GM19463 (cell line): ENCODE results near the gene ARHGAP45.
"Not testable (repeated sequence)": the region's sequence is repeated elsewhere in the genome, so short reads cannot be mapped to it uniquely, and the experiment has no call there.

Experiments
- ATAC-seq: cut with Tn5 transposase; IDR thresholded peaks from one replicate; pipeline ENCODE4 v1.9.1; 2021; ENCODE audit warnings: mild to moderate bottlenecking, moderate library complexity; ENCODE audit not compliant: unreplicated experiment

The ARHGAP45 gene, protein sequence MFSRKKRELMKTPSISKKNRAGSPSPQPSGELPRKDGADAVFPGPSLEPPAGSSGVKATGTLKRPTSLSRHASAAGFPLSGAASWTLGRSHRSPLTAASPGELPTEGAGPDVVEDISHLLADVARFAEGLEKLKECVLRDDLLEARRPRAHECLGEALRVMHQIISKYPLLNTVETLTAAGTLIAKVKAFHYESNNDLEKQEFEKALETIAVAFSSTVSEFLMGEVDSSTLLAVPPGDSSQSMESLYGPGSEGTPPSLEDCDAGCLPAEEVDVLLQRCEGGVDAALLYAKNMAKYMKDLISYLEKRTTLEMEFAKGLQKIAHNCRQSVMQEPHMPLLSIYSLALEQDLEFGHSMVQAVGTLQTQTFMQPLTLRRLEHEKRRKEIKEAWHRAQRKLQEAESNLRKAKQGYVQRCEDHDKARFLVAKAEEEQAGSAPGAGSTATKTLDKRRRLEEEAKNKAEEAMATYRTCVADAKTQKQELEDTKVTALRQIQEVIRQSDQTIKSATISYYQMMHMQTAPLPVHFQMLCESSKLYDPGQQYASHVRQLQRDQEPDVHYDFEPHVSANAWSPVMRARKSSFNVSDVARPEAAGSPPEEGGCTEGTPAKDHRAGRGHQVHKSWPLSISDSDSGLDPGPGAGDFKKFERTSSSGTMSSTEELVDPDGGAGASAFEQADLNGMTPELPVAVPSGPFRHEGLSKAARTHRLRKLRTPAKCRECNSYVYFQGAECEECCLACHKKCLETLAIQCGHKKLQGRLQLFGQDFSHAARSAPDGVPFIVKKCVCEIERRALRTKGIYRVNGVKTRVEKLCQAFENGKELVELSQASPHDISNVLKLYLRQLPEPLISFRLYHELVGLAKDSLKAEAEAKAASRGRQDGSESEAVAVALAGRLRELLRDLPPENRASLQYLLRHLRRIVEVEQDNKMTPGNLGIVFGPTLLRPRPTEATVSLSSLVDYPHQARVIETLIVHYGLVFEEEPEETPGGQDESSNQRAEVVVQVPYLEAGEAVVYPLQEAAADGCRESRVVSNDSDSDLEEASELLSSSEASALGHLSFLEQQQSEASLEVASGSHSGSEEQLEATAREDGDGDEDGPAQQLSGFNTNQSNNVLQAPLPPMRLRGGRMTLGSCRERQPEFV

DNA sequence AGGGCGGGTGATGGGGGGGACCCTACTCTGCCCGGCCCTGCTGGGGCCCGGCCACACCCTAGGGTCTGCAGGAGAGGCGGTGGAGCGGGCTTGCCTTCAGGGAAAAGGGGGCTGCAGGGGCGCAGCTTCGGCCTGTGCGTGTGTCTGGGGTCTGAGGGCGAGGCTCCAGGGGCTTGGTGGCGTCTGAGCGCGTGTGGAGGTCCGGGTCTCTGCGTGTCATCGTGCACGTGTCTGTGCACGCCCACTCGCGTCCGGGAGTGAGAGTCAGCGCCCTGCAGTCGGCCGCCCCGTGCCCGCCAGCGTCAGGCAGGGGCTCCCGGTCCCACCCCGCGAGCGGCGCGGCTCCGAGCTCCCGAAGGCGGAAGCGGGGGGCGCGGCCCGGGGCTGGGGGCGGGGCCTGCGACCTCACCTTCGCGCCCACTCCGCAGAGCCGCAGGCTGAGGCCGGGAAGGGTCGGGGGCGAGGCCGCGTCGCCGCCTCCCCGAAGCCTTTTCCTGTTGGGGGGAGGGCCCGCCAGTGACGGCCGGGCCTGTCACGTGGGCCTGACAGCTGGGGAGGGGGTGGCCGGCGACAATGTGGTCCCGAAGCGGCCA lies at the start of gene ARHGAP45:
ARHGAP45 (plus strand) TSS at position 420 of the 593 bp plus-strand sequence. CDS start 239 bp downstream, outside the sequence.
- peak; percentile 49 for ATAC-seq

DNA sequence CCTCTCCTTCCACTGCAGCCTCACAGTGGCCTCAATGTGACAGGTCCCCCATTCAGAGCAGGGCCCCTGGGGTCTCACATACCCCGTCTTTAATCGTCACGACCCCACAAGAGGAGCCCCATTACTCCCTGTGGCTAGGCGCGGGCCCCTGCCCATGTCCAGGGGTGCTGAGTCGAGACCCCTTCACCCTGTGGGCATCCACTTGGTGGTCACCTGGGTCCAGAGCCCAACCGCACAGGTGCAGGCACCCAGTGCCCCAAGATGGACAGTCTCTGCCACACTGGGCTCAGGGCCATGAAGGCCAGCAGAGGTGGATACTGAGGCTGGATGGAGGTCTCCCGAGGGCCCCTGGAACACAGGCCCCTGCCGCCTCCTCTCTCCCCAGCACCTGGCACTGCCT lies 49.1 kb upstream of the ARHGAP45 start:
- ATAC-seq = no peak

DNA sequence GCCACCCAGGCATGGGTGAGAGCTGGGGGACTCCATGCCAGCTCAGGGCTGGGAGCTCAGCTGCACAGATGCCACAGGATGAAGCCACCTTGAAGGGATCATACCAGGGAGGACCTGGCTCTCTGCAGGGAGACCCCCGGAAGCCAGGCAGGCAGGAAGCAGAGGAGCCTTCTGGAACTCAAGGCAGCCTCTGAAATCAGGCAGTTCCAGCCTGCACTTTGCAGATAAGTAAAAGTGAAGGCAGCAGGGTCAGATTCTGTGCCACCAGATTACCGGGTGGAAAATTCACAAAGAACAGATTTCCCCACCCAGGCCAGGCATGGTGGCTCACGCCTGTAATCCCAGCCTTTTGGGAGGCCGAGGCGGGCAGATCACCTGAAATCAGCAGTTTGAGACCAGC lies 48.6 kb upstream of the ARHGAP45 start:
- ATAC-seq = no peak

DNA sequence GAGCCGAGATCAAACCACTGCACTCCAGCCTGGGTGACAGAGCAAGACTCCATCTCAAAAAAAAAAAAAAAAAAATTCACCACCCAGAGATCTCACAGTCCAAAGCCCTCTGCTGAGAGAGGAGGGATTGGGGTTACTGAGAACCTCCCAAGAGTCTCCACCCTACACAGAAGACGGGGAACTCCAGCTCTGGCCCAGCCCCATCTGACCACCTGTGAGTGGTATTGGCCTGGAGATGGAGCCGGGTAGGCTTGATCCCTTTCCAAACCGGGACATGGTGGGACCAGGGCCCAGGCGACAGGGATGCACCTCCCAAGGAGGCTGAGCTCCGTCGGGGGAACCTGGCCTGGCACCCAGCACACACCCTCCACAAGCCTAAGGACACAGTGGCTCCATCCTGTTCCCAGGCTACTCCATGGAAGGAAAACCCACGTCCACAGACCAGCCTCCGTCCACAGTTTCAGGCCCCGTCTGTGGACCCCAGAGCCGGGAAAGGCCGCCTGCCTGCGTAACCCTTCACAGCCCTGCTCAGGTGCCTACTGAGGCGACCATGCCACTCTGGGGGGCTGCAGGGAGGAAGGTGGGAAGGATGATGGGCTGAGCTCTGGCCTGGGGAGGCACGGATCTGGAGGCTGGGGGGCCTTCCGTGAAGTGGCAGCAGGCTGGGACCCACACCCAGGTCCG lies 47.9 kb upstream of the ARHGAP45 start:
- no peak for ATAC-seq

DNA sequence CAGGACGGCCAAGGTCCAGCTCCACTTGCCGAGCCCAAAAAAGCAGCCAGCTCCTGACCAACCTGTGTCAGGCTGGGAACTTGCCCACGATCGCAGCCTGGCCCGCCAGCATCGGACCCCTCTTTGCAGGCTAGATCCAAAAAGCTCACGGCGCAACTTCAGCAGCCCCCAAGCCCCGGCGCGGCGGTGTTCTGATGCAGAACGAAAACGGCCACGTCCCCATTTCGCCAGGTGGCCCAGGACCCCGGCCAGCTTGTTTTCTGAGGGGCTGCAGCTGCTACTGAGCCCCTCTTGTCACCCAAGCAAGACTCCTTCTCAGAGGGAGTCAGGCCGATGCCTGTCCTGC lies 47.4 kb upstream of the ARHGAP45 start:
- no peak for ATAC-seq

DNA sequence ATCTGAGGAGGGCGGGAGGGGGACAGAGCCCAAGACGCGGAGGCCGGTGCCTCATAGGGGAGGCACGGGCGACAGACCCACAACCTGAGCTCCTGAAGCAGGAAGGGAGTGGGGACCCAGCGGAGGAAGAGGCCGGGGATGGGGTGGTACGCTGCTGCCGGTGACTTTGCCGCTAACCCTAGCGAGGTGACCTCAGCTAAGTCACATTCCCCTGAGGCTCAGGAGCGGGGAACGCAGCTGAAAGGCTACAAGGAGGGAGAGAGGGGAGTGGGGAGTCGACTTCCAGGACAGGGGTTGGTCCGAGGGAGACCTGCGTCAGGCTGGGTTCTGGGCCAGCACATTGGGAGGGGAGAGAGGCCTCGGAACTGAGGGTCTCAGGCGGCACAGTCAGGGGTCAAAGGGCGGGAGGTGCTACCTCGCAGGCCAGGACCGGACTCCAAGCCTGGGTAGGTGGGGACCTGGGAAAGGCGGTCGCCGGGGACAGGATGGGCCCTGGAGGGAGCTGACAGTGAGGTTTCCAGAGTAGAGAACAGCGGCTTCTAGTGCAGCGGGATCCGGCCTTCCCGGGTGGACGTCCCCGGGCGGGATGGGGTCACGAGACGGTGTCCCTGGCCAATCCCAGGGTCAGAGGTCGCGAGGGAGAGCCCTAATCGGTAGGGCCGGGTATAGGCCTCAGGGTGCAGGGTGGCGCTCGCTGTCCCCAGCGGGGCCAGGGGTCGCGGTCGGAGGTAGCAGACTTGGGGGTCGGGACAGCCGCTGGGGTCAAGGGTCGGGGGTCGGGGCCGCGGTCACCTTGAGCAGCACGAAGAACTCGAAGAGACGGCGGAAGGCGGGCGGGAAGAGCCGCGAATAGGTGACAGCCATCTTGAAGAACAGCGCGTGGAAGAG lies 46.7 kb upstream of the ARHGAP45 start:
- no peak for ATAC-seq

DNA sequence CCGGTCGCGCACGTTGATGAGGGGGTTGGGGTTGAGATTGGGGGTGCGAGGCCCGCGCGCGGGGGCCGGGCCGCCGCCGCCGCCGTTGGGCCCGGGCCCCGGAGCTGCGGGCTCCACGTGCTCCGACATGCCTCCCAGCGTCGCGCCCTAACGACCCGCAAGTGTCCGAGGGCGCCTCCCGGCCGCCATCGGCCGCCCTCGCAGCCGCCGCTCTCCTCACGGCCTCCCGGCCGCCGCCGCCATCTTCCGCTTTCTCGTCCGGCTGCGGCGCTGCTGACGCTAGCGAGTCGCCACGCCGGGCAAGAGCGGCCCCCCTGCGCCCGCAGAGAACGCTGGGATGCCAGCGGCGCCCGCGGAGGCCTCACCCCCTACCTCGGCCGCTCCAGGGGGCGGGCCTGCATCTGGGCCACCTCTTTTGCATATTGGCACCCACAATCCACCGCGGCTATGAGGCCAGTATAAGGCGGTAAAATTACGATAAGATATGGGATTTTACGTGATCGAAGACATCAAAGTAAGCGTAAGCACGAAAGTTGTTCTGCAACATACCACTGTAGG lies 46.0 kb upstream of the ARHGAP45 start, which contains the start of gene TMEM259:
TMEM259 (minus strand) TSS at position 256 of the 558 bp plus-strand sequence; CDS start at position 129, 127 bp downstream.
- ATAC-seq = peak; percentile 90

DNA sequence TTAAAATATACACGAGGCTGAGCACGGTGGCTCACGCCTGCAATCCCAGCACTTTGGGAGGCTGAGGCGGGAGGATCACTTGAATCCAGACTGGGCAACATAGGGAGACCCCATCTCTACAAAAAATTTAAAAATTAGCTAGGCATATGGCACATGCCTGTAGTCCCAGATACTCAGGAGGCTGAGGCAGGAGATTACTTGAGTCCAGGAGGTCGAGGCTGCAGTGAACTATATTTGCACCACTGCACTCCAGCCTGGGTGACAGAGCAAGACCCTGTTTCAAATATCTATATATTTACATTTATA lies 43.1 kb upstream of the ARHGAP45 start:
- not testable (repeated sequence) for ATAC-seq

DNA sequence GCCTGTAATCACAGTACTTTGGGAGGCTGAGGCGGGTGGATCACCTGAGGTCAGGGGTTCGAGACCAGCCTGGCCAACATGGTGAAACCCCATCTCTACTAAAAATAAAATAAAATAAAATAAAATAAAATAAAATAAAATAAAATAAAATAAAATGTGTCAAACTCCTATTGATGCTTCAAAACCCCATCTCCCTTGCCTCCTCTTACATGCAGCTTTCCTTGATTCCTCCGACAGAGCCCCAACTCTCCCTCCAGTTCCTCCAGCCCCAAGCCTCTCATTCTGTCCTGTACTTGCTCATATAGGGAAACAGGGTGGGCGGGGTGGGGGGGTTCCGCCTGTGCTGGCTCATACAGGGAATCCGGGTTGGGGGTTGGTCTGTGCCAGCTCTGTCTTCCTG lies 41.9 kb upstream of the ARHGAP45 start:
- ATAC-seq = not testable (repeated sequence)

DNA sequence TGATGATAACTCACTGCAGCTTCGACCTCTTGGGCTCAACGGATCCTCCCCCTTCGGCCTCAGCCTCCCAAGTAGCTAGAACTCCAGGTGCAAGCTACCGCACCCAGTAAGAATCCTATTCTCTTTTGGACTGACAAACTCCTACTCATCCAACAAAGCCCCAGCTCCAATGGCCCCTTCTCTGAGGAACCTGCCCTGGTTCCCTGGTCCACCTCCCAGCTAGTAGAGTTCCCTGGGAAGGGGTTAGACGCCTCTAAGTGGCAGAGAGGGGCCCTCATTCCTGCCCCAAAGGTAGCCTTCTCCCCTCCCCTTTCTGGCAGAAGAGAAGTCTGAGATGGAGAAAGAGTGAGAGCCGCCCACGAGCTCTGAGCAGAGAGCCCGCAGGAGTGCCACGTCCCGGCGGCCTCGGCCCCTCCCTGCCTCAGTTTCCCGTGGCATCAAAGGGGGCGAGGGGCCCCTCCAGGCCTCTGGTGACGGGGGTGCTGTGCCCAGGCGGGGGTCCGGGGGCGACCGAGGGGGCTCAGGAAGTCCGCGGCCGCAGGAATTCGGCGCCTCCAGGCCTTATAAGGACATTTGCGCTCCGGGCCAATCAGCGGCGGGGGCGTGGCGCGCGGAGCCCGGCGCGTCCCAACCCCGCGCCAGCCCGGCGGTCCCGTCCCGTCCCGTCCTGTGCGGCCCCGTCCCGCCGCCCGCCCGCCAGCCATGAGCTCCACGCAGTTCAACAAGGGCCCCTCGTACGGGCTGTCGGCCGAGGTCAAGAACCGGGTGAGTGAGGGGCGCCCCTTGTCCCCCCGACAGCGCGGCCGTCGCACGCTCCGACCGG lies 40.8 kb upstream of the ARHGAP45 start, which contains the start of gene CNN2:
CNN2 (plus strand) TSS at position 649 of the 823 bp plus-strand sequence; CDS start at position 703, 54 bp downstream.
- peak; percentile 54 for ATAC-seq

DNA sequence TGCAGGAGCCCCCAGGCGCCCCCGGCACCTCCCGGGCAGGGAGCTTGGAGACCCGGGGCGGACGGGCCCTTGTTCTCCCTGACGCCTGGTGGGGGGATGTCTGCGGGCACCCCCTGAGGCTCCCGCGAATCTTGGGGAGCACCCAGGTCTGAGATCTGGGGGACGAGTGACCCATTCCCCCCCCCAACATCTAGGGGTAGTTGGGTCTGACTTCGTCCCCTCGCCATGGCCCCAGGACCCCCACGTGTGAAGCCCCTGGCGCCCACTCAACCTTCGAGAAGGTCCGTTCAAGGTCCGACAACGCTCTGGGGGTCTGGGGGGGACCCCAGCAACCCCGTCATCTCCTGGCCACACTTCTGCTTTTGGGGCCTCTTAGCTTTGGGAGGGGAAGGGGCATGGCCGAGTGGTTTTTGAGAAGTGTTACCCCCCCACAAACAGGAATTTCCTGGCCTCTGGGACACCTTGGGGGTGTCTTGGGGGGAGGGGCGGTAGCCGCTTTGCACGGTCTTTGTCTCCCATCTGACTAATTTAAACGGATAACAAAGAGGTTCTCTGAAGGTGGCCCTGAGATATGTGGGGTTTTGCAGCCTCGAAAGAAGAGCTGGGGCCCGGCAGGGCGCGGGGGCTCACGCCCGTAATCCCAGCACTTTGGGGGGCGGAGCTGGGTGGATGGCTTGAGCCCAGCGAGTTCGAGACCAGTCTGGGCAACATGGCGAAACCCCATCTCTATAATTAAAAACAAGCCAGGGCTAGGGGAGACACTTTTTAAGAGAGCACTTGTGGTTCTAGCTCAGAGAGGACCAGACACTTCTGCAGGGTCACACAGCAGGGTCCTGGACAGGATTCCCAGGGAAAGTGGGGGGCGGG lies 40.0 kb upstream of the ARHGAP45 start:
- no peak for ATAC-seq

DNA sequence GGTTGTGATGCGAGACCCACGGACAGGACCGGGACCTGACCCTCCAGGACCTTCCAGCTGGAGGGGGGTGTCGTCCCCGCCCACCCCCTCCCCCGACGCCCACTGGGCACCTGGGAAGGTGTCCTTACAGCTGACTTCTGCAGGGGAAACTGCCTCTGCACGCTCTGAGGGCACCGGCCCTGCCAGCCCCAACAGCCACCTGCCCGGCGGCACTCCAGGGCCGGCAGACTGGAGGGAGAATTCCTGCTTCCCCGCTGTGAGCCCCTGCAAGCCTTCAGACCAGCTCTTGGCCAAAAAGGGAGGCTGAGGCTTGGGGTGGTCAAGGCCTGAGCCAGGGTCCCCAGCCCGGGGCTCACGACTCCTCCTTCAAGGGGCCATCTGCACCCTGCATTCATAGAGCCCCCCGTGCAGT lies 39.3 kb upstream of the ARHGAP45 start:
- ATAC-seq = no peak

DNA sequence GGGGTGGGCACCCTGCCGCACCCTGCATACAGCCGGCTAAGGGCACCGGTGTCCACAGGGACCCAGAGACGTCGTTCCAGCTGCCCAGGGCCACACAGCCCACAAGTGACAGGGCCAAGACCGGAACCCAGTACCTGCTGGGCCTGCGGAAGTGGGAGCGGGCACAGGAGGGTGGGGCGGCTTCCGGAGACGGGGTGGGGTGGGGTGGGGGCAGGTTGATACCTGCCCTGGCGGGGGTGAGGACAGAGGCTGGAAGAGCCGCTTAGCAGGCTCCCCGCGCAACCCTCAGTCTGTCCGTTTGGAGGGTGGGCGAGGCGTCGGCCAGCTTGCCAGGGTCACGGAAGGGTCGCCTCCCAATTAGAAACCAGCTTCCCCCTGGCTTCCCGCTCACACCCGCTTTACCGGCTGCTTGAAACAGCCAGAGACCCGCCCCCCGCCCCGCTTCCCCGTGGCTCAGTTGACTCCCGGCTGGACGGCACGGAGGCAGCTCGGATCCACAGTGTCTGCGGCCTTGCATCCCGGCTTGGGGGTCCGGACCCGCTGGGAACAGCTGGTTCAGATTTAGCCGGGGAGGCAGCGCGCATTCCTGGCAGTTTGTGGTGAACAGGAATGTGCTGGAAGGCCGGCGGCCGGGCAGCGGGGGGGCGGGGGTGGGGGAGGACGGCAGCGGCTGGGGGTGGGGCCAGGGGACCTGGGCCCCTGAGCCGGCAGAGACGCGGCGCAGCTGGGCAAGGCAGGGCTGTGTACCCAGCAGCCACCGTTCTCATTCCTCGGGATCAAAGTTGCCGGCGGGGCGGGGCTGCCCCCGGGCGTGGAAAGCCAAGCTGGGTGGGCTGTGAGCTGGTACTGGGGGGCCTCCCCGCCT lies 38.7 kb upstream of the ARHGAP45 start:
- ATAC-seq = no peak

DNA sequence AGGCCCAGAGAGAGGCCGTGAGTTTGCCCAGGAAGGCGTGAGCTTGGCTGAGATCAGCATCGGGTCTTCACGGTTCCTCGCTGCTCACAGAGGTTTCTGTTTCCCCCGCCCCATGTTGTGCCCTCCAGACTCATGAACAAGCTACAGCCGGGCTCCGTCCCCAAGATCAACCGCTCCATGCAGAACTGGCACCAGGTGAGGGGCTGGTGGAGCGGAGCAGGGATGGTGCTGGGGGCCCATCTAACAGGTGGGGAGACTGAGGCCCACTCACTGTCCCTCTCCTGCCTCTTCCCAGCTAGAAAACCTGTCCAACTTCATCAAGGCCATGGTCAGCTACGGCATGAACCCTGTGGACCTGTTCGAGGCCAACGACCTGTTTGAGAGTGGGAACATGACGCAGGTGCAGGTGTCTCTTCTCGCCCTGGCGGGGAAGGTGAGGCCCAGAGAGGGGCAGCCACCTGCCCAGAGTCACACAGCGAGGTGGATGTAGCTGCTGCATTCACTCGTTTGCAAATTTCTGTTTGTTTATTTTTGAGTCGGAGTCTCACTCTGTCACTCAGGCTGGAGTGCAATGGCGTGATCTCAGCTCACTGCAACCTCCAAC lies 34.6 kb upstream of the ARHGAP45 start:
- ATAC-seq = no peak

DNA sequence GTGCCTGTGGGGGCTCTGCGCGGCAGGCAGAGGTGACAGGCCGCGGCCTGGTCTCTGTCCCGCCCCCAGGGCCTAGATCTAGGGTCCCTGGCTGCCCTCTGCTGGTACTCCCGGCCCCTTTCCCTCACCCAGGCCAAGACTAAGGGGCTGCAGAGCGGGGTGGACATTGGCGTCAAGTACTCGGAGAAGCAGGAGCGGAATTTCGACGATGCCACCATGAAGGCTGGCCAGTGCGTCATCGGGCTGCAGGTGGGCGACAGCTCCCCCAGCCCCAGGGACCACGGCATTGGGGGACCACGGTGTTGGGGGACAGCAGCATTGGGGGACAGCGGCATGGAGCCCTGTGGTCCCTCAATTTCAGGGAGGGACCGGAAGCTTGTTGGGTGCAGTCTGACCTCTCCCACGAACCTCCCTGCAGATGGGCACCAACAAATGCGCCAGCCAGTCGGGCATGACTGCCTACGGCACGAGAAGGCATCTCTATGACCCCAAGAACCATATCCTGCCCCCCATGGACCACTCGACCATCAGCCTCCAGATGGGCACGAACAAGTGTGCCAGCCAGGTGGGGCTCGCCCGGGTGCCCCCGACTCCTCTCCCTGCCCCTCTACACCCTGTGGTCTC lies 30.9 kb upstream of the ARHGAP45 start:
- ATAC-seq = no peak
